Lower lobe of right lung (tissue), 2 donors: ENCODE results near the gene RASL11A. TPM values are rescaled to one million over a fixed set of nuclear protein-coding genes. Genes with fewer than 3 reads are reported as not detected.
A peak's percentile ranks its signal among the peaks of the same experiment; 100 is the strongest.
"Not testable (repeated sequence)": the region's sequence is repeated elsewhere in the genome, so short reads cannot be mapped to it uniquely, and the experiment has no call there.

ENCODE experiments used
- ATAC-seq, 2 donors: fragments of 200-7000 bp; cut with Tn5 transposase; one replicate each; pipeline ENCODE4 v1.9.1; 2020 to 2022; ENCODE audit warnings: mild to moderate bottlenecking in 2 of 2, moderate library complexity in 2 of 2
- DNase-seq: peaks from one replicate; pipeline ENCODE4 v3.0.0-alpha.2; 2020
- H3K27ac ChIP-seq: fragments of 200-600 bp; one replicate; pipeline ENCODE4 v1.8.0; 2022
- H3K27me3 ChIP-seq: fragments of 200-600 bp; one replicate; pipeline ENCODE4 v1.8.0; 2022; ENCODE audit warnings: low read depth
- H3K36me3 ChIP-seq: fragments of 200-600 bp; one replicate; pipeline ENCODE4 v1.8.0; 2022; ENCODE audit warnings: mild to moderate bottlenecking
- H3K4me1 ChIP-seq: fragments of 200-600 bp; one replicate; pipeline ENCODE4 v1.8.0; 2022
- H3K4me3 ChIP-seq: fragments of 200-600 bp; one replicate; pipeline ENCODE4 v1.8.0; 2022; ENCODE audit warnings: mild to moderate bottlenecking
- H3K9me3 ChIP-seq: fragments of 200-600 bp; one replicate; pipeline ENCODE4 v1.8.0; 2022
- intact Hi-C: fragments of 100-400 bp; cut with DNase I; formaldehyde crosslinking; loops from one replicate; pipeline ENCODE4 v1.11.0; 2022
- long read RNA-seq: library from polyadenylated mRNA; unstranded; transcript quantifications from one replicate; pipeline ENCODE4 v2.0.0, GENCODE V29; 2021
- total RNA-seq: library from RNA; stranded (reverse); fragmentation: NEBNext Ultra II Directional; extraction: Animal tissue kit (Norgen Biotek cat#: 25700); gene quantifications from one replicate; pipeline ENCODE4 v1.2.1, GENCODE V29; 2021
- TF ChIP-seq, protein P1 (sequence below): fragments of 200-600 bp; IDR thresholded peaks from one replicate; pipeline ENCODE4 v1.8.0; 2022; ENCODE audit warnings: antibody characterized with exemption, mild to moderate bottlenecking
- donor health status: DM: no; HTN: yes; CAD: no; lungs with severe emphysema.

The RASL11A gene
- total RNA-seq, result 20.6 TPM
- long read RNA-seq, transcript RASL11A-201 (4 exons, 1,543 nt), result major isoform, 6 of 7 reads
- long read RNA-seq, partial matches to known transcripts, result 0 of 7 reads
- long read RNA-seq, other reads (novel, unspliced or antisense), result 1 of 7 reads

DNA sequence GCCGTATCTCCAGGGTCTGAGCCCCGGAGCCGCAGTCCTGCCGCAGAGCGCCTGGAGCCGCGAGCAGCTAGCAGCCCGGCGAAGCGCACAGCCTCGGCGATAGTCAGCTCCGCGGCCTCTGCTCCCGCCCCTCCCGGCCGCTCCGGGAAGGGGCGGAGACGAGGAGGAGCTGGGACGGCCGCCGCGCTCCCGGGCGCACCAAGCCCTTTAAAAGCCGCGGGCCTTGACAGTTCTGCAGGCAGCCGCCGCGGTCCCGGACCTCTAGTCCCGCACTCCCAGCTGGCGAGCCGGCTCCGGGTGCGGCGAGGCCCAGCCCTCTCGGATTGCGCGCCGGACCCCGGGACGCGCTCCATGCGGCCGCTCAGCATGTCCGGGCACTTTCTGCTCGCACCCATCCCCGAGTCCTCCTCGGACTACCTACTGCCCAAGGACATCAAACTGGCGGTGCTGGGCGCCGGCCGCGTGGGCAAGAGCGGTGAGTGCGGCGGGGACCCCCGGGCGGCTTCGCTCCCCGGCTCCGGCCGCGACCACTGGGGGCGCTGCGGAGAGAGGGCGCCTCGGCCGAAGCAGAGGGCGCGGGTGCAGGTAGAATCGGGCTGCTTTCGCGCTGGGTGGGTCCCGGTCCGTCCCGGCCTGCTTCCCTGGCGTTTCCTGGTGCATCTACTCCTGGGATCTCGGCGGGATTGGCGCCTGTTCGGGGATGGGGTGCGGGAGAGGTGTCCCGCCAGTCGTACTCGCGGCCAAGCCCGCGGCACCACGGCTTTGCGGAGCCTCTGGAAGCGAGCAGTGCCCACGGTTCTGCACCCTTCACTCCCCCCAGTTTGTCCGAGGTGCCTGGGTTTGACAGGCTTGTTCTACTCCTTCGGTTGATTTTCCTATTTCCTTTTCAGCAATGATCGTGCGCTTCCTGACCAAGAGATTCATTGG lies at the start of gene RASL11A:
Gene RASL11A, plus strand, starts transcription at position 237 of the 927 bp plus-strand sequence. Its CDS starts 115 bp downstream, at position 352.
- H3K27me3 ChIP-seq, result no peaks in the 10 kb centered on the region
- peak; percentile 96 for ATAC-seq
- intact Hi-C loops, result no loop called here

GRCh38 chr13:27222100-27222499 lies 48.5 kb upstream of the RASL11A start:
- H3K27me3 ChIP-seq, H3K27ac ChIP-seq, H3K9me3 ChIP-seq, H3K4me3 ChIP-seq, intact Hi-C loops, ATAC-seq, H3K36me3 ChIP-seq, H3K4me1 ChIP-seq, DNase-seq: not testable (repeated sequence)

More for the DNA sequence above, at the start of gene RASL11A:
- Histone ChIP-seq H3K4me1 (peaks cover 35% of the 10 kb centered on the region), H3K4me3 (peak within 1 kb of the TSS; percentile 95), H3K9me3 (no peaks in the 10 kb centered on the region), H3K36me3 (peaks cover 4% of the 10 kb centered on the region), H3K27ac (peak within 1 kb of the TSS; percentile 92)
- peak; percentile 92 for DNase-seq
- TF ChIP-seq, protein P1, sequence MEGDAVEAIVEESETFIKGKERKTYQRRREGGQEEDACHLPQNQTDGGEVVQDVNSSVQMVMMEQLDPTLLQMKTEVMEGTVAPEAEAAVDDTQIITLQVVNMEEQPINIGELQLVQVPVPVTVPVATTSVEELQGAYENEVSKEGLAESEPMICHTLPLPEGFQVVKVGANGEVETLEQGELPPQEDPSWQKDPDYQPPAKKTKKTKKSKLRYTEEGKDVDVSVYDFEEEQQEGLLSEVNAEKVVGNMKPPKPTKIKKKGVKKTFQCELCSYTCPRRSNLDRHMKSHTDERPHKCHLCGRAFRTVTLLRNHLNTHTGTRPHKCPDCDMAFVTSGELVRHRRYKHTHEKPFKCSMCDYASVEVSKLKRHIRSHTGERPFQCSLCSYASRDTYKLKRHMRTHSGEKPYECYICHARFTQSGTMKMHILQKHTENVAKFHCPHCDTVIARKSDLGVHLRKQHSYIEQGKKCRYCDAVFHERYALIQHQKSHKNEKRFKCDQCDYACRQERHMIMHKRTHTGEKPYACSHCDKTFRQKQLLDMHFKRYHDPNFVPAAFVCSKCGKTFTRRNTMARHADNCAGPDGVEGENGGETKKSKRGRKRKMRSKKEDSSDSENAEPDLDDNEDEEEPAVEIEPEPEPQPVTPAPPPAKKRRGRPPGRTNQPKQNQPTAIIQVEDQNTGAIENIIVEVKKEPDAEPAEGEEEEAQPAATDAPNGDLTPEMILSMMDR, result peak; percentile 92

DNA sequence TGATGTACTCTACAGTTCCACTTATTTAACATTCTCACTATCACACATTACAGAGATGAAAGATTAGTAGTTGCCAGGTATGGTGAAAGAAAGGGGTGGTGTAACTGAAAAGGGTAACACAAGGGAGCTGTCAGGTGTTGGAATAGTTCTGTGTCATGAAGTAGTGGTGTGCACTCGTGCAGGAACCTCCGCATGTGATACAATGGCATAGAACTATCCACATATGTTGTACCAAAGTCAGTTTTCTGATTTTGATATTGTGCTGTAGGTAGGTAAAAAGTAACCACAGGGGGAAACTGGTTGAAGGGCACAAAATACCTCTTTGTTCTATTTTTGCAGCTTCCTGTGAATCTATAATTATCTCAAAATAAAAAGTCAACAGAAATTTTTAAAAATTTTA lies 43.6 kb upstream of the RASL11A start:
- Histone ChIP-seq H3K36me3 (no peaks in the 10 kb centered on the region), H3K27me3 (no peaks in the 10 kb centered on the region), H3K9me3 (no peaks in the 10 kb centered on the region), H3K4me3 (no peak overlapping the region), H3K27ac (no peak overlapping the region), H3K4me1 (no peaks in the 10 kb centered on the region)
- ATAC-seq (no peak), DNase-seq (no peak)
- intact Hi-C loops, result no loop called here
- TF ChIP-seq, protein P1, result no peak

DNA sequence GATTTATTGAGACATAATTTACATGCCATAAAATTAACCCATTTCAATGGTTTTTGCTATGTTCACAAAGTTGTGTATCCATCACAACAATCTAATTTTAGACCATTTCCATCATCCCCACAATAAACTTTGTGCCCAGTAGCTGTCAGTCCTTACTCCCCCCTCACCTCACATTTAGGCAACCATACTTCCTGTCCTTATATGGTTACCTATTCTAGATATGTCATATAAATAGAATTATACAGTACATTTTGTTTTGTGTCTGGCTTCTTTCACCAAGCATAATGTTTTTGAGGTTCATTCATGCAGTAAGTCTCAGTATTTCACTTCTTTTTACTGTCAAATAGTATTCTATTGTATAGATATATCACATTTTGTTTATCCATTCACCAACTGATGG lies 42.5 kb upstream of the RASL11A start:
- Histone ChIP-seq H3K4me3 (no peak overlapping the region), H3K36me3 (no peaks in the 10 kb centered on the region), H3K27me3 (no peaks in the 10 kb centered on the region), H3K9me3 (no peaks in the 10 kb centered on the region), H3K27ac (no peak overlapping the region), H3K4me1 (no peaks in the 10 kb centered on the region)
- ATAC-seq (no peak), DNase-seq (no peak)
- TF ChIP-seq, protein P1, result no peak
- intact Hi-C loops, result no loop called here

DNA sequence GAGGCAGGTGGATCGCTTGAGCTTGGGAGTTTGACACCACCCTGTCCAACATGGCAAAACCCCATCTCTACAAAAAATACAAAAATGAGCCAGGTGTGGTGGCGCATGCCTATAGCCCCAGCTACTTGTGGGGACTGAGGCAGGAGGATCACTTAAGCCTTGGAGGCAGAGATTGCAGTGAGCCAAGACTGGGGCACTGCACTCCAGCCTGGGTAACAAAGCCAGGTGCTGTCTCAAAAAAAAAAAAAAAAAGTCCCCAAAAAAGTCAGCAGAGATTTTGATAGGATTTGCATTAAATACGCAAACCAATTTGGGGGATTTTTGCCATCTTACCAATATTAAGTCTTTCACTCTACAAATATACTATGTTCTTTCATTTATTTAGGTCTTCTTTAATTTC lies 41.0 kb upstream of the RASL11A start:
- Histone ChIP-seq H3K36me3 (no peaks in the 10 kb centered on the region), H3K4me1 (no peaks in the 10 kb centered on the region), H3K9me3 (no peaks in the 10 kb centered on the region), H3K4me3 (no peak overlapping the region), H3K27me3 (no peaks in the 10 kb centered on the region), H3K27ac (no peak overlapping the region)
- DNase-seq (no peak), ATAC-seq (no peak)
- TF ChIP-seq, protein P1, result no peak
- intact Hi-C loops, result no loop called here

GRCh38 chr13:27233964-27234363 lies 36.7 kb upstream of the RASL11A start:
- no peaks in the 10 kb centered on the region for H3K9me3 ChIP-seq
- no peak overlapping the region for H3K27ac ChIP-seq
- H3K36me3 ChIP-seq, result no peaks in the 10 kb centered on the region
- no peak for DNase-seq
- no peaks in the 10 kb centered on the region for H3K4me1 ChIP-seq
- ATAC-seq, result peak in 1 of 2 donors; percentile 40
- intact Hi-C loops, result no loop called here
- TF ChIP-seq, protein P1, result no peak
- no peaks in the 10 kb centered on the region for H3K27me3 ChIP-seq
- H3K4me3 ChIP-seq, result no peak overlapping the region
